PC-9 (cell line): ENCODE data around the gene IER5L. TPM values are rescaled to one million over a fixed set of nuclear protein-coding genes. Genes with fewer than 3 reads are reported as not detected.

Experiments
- BruUV-seq: library from RNA; stranded (reverse); fragments of 400-500 nt; replicated peaks from 2 replicates; lab custom pipeline; 2021; lab: Mats Ljungman, UMichigan
- CTCF ChIA-PET: fragments of 300-600 bp; sonication (Branson Sonifier 250); formaldehyde crosslinking; loops from one replicate; lab custom pipeline; 2022; ENCODE audit warnings: antibody characterized with exemption; lab: Charles Lee
- POLR2A ChIA-PET: fragments of 300-600 bp; sonication (Branson Sonifier 250); formaldehyde crosslinking; loops from one replicate; lab custom pipeline; 2022; ENCODE audit warnings: antibody characterized with exemption; ENCODE audit not compliant: unreplicated experiment; lab: Charles Lee
- DNase-seq, 2 experiments: peaks; one replicate each; pipeline versions ENCODE4 v3.0.0 to v3.0.0-alpha.2; 2015 to 2022; ENCODE audit warnings: mixed read lengths in 1 of 2
- H2AFZ ChIP-seq: fragments of 200-600 bp; sonication (generic); 2 replicates; pipeline ENCODE4 v1.8.1; 2017; ENCODE audit warnings: antibody characterized with exemption
- H3F3A ChIP-seq: fragments of 200-600 bp; sonication (generic); 2 replicates; pipeline ENCODE4 v1.8.1; 2017; ENCODE audit warnings: antibody characterized with exemption, mild to moderate bottlenecking, low read depth; ENCODE audit not compliant: insufficient read depth
- H3K27ac ChIP-seq: fragments of 200-600 bp; sonication (generic); 2 replicates; pipeline ENCODE4 v1.6.1; 2016; ENCODE audit warnings: mixed run types
- H3K27me3 ChIP-seq: fragments of 200-600 bp; sonication (generic); 2 replicates; pipeline ENCODE4 v1.6.1; 2016; ENCODE audit warnings: low read depth, mixed run types; ENCODE audit not compliant: insufficient read depth
- H3K36me3 ChIP-seq: fragments of 200-600 bp; sonication (generic); 2 replicates; pipeline ENCODE4 v1.6.1; 2016; ENCODE audit warnings: low read depth, mixed run types
- H3K4me1 ChIP-seq: fragments of 200-600 bp; sonication (generic); replicated peaks from 2 replicates; pipeline ENCODE4 v1.6.1; 2016; ENCODE audit warnings: mixed run types; ENCODE audit not compliant: insufficient read depth
- H3K4me2 ChIP-seq: fragments of 200-600 bp; sonication (generic); 2 replicates; pipeline ENCODE4 v1.6.1; 2017; ENCODE audit warnings: mixed run types
- H3K4me3 ChIP-seq: fragments of 200-600 bp; sonication (generic); 2 replicates; pipeline ENCODE4 v1.6.1; 2016; ENCODE audit warnings: mixed run types
- H3K79me2 ChIP-seq: fragments of 200-600 bp; sonication (generic); 2 replicates; pipeline ENCODE4 v1.6.1; 2017; ENCODE audit warnings: low read depth, mixed run types
- H3K9me2 ChIP-seq: fragments of 200-600 bp; sonication (generic); 2 replicates; pipeline ENCODE4 v1.8.1; 2017; ENCODE audit warnings: mild to moderate bottlenecking; ENCODE audit not compliant: insufficient read depth
- H3K9me3 ChIP-seq: fragments of 200-600 bp; sonication (generic); 2 replicates; pipeline ENCODE4 v1.8.1; 2016; ENCODE audit warnings: low read depth; ENCODE audit not compliant: insufficient read depth
- H4K20me1 ChIP-seq: fragments of 200-600 bp; sonication (generic); 2 replicates; pipeline ENCODE4 v1.8.1; 2017; ENCODE audit not compliant: insufficient read depth
- EZH2 ChIP-seq: fragments of 200-600 bp; sonication (generic); IDR thresholded peaks from 2 replicates; pipeline ENCODE4 v1.8.0; 2017; ENCODE audit warnings: antibody characterized with exemption, low read depth
- intact Hi-C: fragments of 100-400 bp; cut with micrococcal nuclease; formaldehyde crosslinking; loops from one replicate; pipeline ENCODE4 v1.10.0; 2022; ENCODE audit not compliant: unreplicated experiment
- total RNA-seq: library from RNA; stranded (reverse); gene quantifications from 2 replicates; pipeline ENCODE4 v1.2.3, GENCODE V29; 2021
- TF ChIP-seq, protein P1 (sequence below): fragments of 200-600 bp; sonication (generic); conservative IDR thresholded peaks from 2 replicates; pipeline ENCODE4 v1.6.1; 2017; ENCODE audit warnings: mixed run types, antibody characterized with exemption, mild to moderate bottlenecking, moderate library complexity

The IER5L gene
- total RNA-seq, 1 experiment from 2014 or later = 37.3 TPM

GRCh38 chr9:129138144-129138462 is 40.0 kb downstream of the IER5L start:
- no TSS peak for BruUV-seq
- TF ChIP-seq, protein P1, sequence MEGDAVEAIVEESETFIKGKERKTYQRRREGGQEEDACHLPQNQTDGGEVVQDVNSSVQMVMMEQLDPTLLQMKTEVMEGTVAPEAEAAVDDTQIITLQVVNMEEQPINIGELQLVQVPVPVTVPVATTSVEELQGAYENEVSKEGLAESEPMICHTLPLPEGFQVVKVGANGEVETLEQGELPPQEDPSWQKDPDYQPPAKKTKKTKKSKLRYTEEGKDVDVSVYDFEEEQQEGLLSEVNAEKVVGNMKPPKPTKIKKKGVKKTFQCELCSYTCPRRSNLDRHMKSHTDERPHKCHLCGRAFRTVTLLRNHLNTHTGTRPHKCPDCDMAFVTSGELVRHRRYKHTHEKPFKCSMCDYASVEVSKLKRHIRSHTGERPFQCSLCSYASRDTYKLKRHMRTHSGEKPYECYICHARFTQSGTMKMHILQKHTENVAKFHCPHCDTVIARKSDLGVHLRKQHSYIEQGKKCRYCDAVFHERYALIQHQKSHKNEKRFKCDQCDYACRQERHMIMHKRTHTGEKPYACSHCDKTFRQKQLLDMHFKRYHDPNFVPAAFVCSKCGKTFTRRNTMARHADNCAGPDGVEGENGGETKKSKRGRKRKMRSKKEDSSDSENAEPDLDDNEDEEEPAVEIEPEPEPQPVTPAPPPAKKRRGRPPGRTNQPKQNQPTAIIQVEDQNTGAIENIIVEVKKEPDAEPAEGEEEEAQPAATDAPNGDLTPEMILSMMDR = no peak
- TF ChIP-seq EZH2 = no peak
- ChIA-PET CTCF (interaction anchor here (0.7 to 2.7 kb wide), 2 partner anchors 475 to 486 kb away, joined by 3 to 10 read pairs; no protein-coding TSS in a partner anchor), POLR2A (interaction anchor here (0.5 kb wide), 1 partner anchor 470 kb away, joined by 3 read pairs; no protein-coding TSS in a partner anchor)
- Histone ChIP-seq H3K79me2 (peaks cover 19% of the 10 kb centered on the region), H3K27ac (no peak overlapping the region), H3K36me3 (0 out of 2 replicates have a peak, but pooled peaks cover under 1% of the 10 kb centered on the region), H3F3A (peaks cover 20% of the 10 kb centered on the region; the same call in 1 of the 2 replicates), H3K27me3 (no peaks in the 10 kb centered on the region), H3K9me2 (no peaks in the 10 kb centered on the region), H3K4me3 (no peak overlapping the region), H3K4me2 (no peak overlapping the region), H2AFZ (no peak overlapping the region), H4K20me1 (no peaks in the 10 kb centered on the region), H3K9me3 (no peaks in the 10 kb centered on the region), H3K4me1 (peaks cover 39% of the 10 kb centered on the region)
- intact Hi-C loops = no loop called here
- no peak for DNase-seq

- Histone ChIP-seq H4K20me1 (no peaks in the 10 kb centered on the region), H3K36me3 (no peaks in the 10 kb centered on the region), H3K27me3 (no peaks in the 10 kb centered on the region), H3K9me3 (no peaks in the 10 kb centered on the region), H3K79me2 (peaks cover 17% of the 10 kb centered on the region), H3K4me2 (no peak overlapping the region), H3K4me3 (no peak overlapping the region), H3F3A (peaks cover 18% of the 10 kb centered on the region; the same call in 1 of the 2 replicates), H3K4me1 (peaks cover 34% of the 10 kb centered on the region), H3K9me2 (no peaks in the 10 kb centered on the region), H3K27ac (no peak overlapping the region), H2AFZ (no peak overlapping the region)
- TF ChIP-seq, protein P1 = no peak
- TF ChIP-seq EZH2 = no peak
- BruUV-seq = no TSS peak
- DNase-seq = no peak
- ChIA-PET POLR2A (interaction anchor here (0.5 to 0.6 kb wide), 2 partner anchors 300 to 471 kb away, joined by 3 read pairs; no protein-coding TSS in a partner anchor), CTCF (interaction anchor here (0.6 to 2.7 kb wide), 3 partner anchors 345 to 486 kb away, joined by 3 to 10 read pairs (median 5); no protein-coding TSS in a partner anchor)
- intact Hi-C loops = no loop called here
These were observed 40.5 kb downstream of the IER5L start for GRCh38 chr9:129137292-129138143.

DNA sequence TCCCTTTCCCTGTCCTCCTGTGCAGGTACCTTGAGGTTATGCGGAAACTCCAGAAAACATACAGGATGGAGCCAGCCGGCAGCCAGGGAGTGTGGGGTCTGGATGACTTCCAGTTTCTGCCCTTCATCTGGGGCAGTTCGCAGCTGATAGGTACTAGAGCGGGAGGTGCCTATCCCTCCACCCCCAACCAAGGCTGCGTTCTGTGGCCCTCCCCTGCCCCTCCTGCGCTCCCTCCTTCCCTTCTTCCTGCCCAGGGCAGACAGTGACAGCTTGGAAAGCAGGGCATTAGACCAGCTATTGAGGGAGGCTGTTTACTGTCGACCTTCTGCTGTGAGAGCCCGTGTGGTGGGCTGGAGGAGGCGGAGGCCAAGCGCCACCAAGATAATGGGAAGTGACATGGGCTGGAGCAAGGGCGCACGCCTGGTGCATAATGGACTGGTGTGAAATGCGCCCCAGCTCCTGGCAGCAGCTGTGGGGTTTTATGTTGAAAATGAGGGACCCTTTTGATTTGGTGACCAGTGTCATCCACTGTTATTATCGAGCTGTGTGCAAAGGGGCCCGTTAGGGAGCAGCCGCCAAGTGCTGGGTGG is 41.5 kb downstream of the IER5L start:
- no peak for DNase-seq
- intact Hi-C loops = no loop called here
- H3K79me2 ChIP-seq = peaks cover 8% of the 10 kb centered on the region
- H3K27me3 ChIP-seq = no peaks in the 10 kb centered on the region
- TF ChIP-seq, protein P1 = no peak
- no peak for TF ChIP-seq EZH2
- H3K4me2 ChIP-seq = no peak overlapping the region
- no peak overlapping the region for H3K27ac ChIP-seq
- no peak overlapping the region for H2AFZ ChIP-seq
- BruUV-seq = no TSS peak
- ChIA-PET CTCF (interaction anchor here (0.6 kb wide), 2 partner anchors 108 to 346 kb away, joined by 5 to 6 read pairs; no protein-coding TSS in a partner anchor), POLR2A (interaction anchor here (0.6 to 0.7 kb wide), 2 partner anchors 301 to 644 kb away, joined by 3 read pairs; no protein-coding TSS in a partner anchor)
- no peaks in the 10 kb centered on the region for H4K20me1 ChIP-seq
- H3K36me3 ChIP-seq = no peaks in the 10 kb centered on the region
- H3K4me3 ChIP-seq = no peak overlapping the region
- H3K9me3 ChIP-seq = no peaks in the 10 kb centered on the region
- H3K4me1 ChIP-seq = peaks cover 24% of the 10 kb centered on the region
- H3F3A ChIP-seq = peaks cover 15% of the 10 kb centered on the region; the same call in 1 of the 2 replicates
- H3K9me2 ChIP-seq = no peaks in the 10 kb centered on the region
